OCI-LY7 (cell line): ENCODE measurements around the gene CFAP206.

Source experiments
- EZH2phosphoT487 ChIP-seq: fragments of 200-600 bp; sonication (generic); IDR thresholded peaks from 2 replicates; pipeline ENCODE4 v1.6.1; 2018; ENCODE audit warnings: low read depth, borderline replicate concordance, mild to moderate bottlenecking, mixed run types, antibody characterized with exemption, low read length, moderate library complexity, mixed read lengths
- TF ChIP-seq, protein P1 (sequence below): fragments of 200-600 bp; sonication (generic); conservative IDR thresholded peaks from 2 replicates; pipeline ENCODE4 v1.5.1; 2014; ENCODE audit warnings: mild to moderate bottlenecking, antibody characterized with exemption, low read length, moderate library complexity, mixed read lengths

DNA sequence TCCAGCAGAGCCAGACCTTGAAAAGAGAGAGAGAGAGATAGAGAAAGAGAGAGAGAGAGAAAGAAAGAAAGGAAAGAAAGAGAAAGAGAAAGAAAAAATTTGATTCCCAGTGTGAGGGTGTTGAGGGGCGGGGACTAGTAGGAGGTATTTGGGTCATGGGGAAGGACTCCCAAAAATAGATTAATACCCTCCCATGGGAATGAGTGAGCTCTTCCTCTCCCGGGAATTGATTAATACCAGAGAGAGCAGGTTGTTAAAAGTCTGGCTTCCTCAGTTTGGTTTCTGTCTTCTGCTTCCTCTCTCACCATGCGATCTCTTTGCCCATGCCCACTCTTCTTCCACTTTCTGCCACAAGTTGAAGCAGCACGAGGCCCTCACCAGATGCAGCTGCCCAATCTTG is 28.8 kb upstream of the CFAP206 start:
- TF ChIP-seq, protein P1, sequence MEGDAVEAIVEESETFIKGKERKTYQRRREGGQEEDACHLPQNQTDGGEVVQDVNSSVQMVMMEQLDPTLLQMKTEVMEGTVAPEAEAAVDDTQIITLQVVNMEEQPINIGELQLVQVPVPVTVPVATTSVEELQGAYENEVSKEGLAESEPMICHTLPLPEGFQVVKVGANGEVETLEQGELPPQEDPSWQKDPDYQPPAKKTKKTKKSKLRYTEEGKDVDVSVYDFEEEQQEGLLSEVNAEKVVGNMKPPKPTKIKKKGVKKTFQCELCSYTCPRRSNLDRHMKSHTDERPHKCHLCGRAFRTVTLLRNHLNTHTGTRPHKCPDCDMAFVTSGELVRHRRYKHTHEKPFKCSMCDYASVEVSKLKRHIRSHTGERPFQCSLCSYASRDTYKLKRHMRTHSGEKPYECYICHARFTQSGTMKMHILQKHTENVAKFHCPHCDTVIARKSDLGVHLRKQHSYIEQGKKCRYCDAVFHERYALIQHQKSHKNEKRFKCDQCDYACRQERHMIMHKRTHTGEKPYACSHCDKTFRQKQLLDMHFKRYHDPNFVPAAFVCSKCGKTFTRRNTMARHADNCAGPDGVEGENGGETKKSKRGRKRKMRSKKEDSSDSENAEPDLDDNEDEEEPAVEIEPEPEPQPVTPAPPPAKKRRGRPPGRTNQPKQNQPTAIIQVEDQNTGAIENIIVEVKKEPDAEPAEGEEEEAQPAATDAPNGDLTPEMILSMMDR = no peak
- no peak for TF ChIP-seq EZH2phosphoT487
